Stomach (tissue), 4 donors: ENCODE measurements around the gene MAP3K20.

Source experiments
- CTCF ChIP-seq, 7 experiments: fragments of 450-650 bp in 4 of 7; fragments of 200-600 bp in 3 of 7; sonication (generic) in 3 of 7; IDR thresholded peaks; one replicate each; pipeline ENCODE4 v1.5.1; 2016 to 2019; ENCODE audit warnings: antibody characterized with exemption in 7 of 7, control low read depth in 2 of 7, mild to moderate bottlenecking in 1 of 7
- EP300 ChIP-seq: sonication (generic); formaldehyde crosslinking; IDR thresholded peaks from one replicate; pipeline ENCODE4 v1.6.1; 2017; ENCODE audit warnings: antibody characterized with exemption
- POLR2A ChIP-seq, 4 donors: fragments of 450-650 bp; IDR thresholded peaks; one replicate each; pipeline ENCODE4 v1.6.1; 2016; ENCODE audit warnings: antibody characterized with exemption in 4 of 4, control low read depth in 2 of 4, mild to moderate bottlenecking in 1 of 4, moderate library complexity in 1 of 4
- POLR2AphosphoS5 ChIP-seq, 3 donors: sonication (generic); formaldehyde crosslinking; IDR thresholded peaks; one replicate each; pipeline ENCODE4 v1.6.1; 2016; ENCODE audit warnings: antibody characterized with exemption in 3 of 3

DNA sequence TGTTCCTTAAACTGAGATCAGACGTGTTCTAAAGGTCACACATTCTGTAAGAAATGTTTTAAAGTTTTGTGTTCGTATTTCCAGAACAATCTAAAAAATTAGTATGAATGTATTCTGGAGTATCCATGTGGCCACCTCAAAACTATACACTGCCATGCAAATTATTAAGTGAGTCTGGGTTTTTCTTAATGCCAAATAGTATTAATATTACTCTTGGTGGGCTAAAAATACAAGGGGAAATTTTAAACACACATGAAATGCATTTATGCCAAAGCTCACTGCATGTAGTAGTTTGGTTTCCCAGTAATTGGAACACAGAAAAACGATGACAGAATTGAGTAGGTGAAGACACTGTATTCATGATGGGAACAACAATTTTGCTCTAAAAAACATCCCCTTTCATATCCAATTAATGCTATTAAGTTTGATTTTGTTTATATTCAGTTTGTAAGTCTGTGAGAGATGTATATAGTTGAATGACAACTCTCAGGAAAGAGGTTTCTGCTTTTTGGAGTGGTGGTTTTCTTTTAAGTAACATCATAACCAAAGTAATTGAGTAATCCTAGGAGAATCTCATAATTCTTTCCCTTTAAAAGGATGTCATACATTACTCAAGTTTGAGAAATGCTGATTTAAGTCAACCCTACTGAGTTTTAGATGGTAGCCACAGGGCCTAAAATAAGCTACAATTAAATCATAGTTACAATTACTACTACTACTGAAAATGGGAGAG is 203.3 kb downstream of the MAP3K20 start:
- TF ChIP-seq CTCF (IDR thresholded peaks at IDR 0.05) (no peak), POLR2A (IDR thresholded peaks at IDR 0.05) (no peak), POLR2AphosphoS5 (IDR thresholded peaks at IDR 0.05) (no peak), EP300 (no peak)
